ENCODE data around the gene ZNF728. TPM values are rescaled to one million over a fixed set of nuclear protein-coding genes. Genes with fewer than 3 reads are reported as not detected.
A peak's percentile ranks its signal among the peaks of the same experiment; 100 is the strongest.
"Not testable (repeated sequence)": the region's sequence is repeated elsewhere in the genome, so short reads cannot be mapped to it uniquely, and the experiment has no call there.

ZNF728 gene
- total and polyA plus RNA-seq, 4 donors = 0.05 to 0.25 TPM; not detected in 2

GRCh38 chr19:22976248-22976647 is 26.7 kb downstream of the ZNF728 start:
- no peak for TF ChIP-seq YY1 (IDR thresholded peaks at IDR 0.05)
- no peak for TF ChIP-seq TAF1 (conservative IDR thresholded peaks at IDR 0.05)
- TF ChIP-seq RXRA (IDR thresholded peaks at IDR 0.05) = no peak
- TF ChIP-seq, protein P1, sequence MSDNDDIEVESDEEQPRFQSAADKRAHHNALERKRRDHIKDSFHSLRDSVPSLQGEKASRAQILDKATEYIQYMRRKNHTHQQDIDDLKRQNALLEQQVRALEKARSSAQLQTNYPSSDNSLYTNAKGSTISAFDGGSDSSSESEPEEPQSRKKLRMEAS (IDR thresholded peaks at IDR 0.05) = no peak
- TF ChIP-seq ZBTB33 (IDR thresholded peaks at IDR 0.05) = no peak
- no peak for TF ChIP-seq RAD21 (IDR thresholded peaks at IDR 0.05)
- H3K27me3 ChIP-seq (ENCODE audit: control insufficient read depth in 4 of 4, insufficient read depth in 4 of 4, low read length in 3 of 4) = no peaks in the 10 kb centered on the region
- WGBS = 87% methylated on average over 2 of the region's 2 CpGs
- no peak for DNase-seq (ENCODE audit: low spot score)
- H3K9ac ChIP-seq (ENCODE audit: low read depth in 1 of 2, low read length in 2 of 2) = no peak overlapping the region
- peak overlapping the region in 2 of 3 donors; percentile 28 to 32 for H3K4me3 ChIP-seq (ENCODE audit: low read depth in 1 of 3, low read length in 3 of 3)
- no peak overlapping the region for H3K27ac ChIP-seq (ENCODE audit: low read depth in 1 of 2, low read length in 2 of 2)
- H3K9me3 ChIP-seq (ENCODE audit: control insufficient read depth in 4 of 4, low read length in 3 of 4) = peaks cover 22 to 47% (median 33%) of the 10 kb centered on the region in 4 donors
- H3K36me3 ChIP-seq (ENCODE audit: control insufficient read depth in 4 of 4, insufficient read depth in 3 of 4, low read depth in 1 of 4, low read length in 3 of 4) = no peaks in the 10 kb centered on the region
- H3K4me1 ChIP-seq (ENCODE audit: control insufficient read depth in 4 of 4, insufficient read depth in 4 of 4, low read length in 3 of 4) = no peaks in the 10 kb centered on the region

DNA sequence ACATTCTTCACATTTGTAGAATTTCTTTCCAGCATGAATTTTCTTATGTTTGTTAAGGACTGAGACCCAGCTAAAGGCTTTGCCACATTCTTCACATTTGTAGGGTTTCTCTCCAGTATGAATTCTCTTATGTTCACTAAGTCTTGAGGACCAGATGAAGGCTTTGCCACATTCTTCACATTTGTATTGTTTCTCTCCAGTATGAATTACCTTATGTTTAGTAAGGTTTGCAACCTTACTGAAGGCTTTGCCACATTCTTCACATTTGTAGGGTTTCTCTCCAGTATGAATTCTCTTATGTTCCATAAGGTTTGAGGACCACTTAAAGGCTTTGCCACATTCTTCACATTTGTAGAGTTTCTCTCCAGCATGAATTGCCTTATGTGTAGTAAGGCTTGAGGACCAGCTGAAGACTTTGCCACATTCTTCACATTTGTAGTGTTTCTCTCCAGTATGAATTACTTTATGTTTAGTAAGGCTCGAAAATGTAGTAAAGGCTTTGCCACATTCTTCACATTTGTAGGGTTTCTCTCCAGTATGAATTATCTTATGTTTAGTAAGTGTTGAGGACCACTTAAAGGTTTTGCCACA is 27.3 kb downstream of the ZNF728 start:
- H3K27ac ChIP-seq (ENCODE audit: low read depth in 1 of 2, low read length in 2 of 2); H3K4me1 ChIP-seq (ENCODE audit: control insufficient read depth in 4 of 4, insufficient read depth in 4 of 4, low read length in 3 of 4); H3K27me3 ChIP-seq (ENCODE audit: control insufficient read depth in 4 of 4, insufficient read depth in 4 of 4, low read length in 3 of 4); DNase-seq (ENCODE audit: low spot score); H3K36me3 ChIP-seq (ENCODE audit: control insufficient read depth in 4 of 4, insufficient read depth in 3 of 4, low read depth in 1 of 4, low read length in 3 of 4); H3K9ac ChIP-seq (ENCODE audit: low read depth in 1 of 2, low read length in 2 of 2): not testable (repeated sequence)
- Histone ChIP-seq H3K9me3 (ENCODE audit: control insufficient read depth in 4 of 4, low read length in 3 of 4) (peaks cover 21 to 52% (median 34%) of the 10 kb centered on the region in 4 donors), H3K4me3 (ENCODE audit: low read depth in 1 of 3, low read length in 3 of 3) (peak overlapping the region in 2 of 3 donors; percentile 20 to 33)
- 70% methylated on average over 1 of the region's 1 CpG for WGBS

GRCh38 chr19:22945560-22945959 is 57.4 kb downstream of the ZNF728 start:
- WGBS = 53% methylated on average over 5 of the region's 5 CpGs
- Histone ChIP-seq H3K27me3 (ENCODE audit: control insufficient read depth in 4 of 4, insufficient read depth in 4 of 4, low read length in 3 of 4) (no peaks in the 10 kb centered on the region), H3K9me3 (ENCODE audit: control insufficient read depth in 4 of 4, low read length in 3 of 4) (peaks cover 17 to 48% (median 18%) of the 10 kb centered on the region in 4 donors), H3K27ac (ENCODE audit: low read depth in 1 of 2, low read length in 2 of 2) (no peak overlapping the region), H3K4me1 (ENCODE audit: control insufficient read depth in 4 of 4, insufficient read depth in 4 of 4, low read length in 3 of 4) (no peaks in the 10 kb centered on the region), H3K4me3 (ENCODE audit: low read depth in 1 of 3, low read length in 3 of 3) (peak overlapping the region in 1 of 3 donors; percentile 14), H3K9ac (ENCODE audit: low read depth in 1 of 2, low read length in 2 of 2) (no peak overlapping the region), H3K36me3 (ENCODE audit: control insufficient read depth in 4 of 4, insufficient read depth in 3 of 4, low read depth in 1 of 4, low read length in 3 of 4) (no peaks in the 10 kb centered on the region)
- TF ChIP-seq, protein P2, sequence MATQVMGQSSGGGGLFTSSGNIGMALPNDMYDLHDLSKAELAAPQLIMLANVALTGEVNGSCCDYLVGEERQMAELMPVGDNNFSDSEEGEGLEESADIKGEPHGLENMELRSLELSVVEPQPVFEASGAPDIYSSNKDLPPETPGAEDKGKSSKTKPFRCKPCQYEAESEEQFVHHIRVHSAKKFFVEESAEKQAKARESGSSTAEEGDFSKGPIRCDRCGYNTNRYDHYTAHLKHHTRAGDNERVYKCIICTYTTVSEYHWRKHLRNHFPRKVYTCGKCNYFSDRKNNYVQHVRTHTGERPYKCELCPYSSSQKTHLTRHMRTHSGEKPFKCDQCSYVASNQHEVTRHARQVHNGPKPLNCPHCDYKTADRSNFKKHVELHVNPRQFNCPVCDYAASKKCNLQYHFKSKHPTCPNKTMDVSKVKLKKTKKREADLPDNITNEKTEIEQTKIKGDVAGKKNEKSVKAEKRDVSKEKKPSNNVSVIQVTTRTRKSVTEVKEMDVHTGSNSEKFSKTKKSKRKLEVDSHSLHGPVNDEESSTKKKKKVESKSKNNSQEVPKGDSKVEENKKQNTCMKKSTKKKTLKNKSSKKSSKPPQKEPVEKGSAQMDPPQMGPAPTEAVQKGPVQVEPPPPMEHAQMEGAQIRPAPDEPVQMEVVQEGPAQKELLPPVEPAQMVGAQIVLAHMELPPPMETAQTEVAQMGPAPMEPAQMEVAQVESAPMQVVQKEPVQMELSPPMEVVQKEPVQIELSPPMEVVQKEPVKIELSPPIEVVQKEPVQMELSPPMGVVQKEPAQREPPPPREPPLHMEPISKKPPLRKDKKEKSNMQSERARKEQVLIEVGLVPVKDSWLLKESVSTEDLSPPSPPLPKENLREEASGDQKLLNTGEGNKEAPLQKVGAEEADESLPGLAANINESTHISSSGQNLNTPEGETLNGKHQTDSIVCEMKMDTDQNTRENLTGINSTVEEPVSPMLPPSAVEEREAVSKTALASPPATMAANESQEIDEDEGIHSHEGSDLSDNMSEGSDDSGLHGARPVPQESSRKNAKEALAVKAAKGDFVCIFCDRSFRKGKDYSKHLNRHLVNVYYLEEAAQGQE (IDR thresholded peaks at IDR 0.05) = no peak
- TF ChIP-seq FOXA1 (IDR thresholded peaks at IDR 0.05) (no peak), ZBTB33 (IDR thresholded peaks at IDR 0.05) (no peak), HNF4G (IDR thresholded peaks at IDR 0.05) (no peak), HNF4A (conservative IDR thresholded peaks at IDR 0.05) (no peak), RXRA (IDR thresholded peaks at IDR 0.05) (no peak), TAF1 (conservative IDR thresholded peaks at IDR 0.05) (no peak)
- DNase-seq (ENCODE audit: low spot score) = no peak
